ENCODE measurements around the gene ECE1.
"Not testable (repeated sequence)": the region's sequence is repeated elsewhere in the genome, so short reads cannot be mapped to it uniquely, and the experiment has no call there.

ECE1 gene

GRCh38 chr1:21246905-21247642 is 43.2 kb downstream of the ECE1 start:
- no peak for DNase-seq

- DNase-seq, result no peak
Observed at GRCh38 chr1:21245688-21246229, 44.5 kb downstream of the ECE1 start.

DNA sequence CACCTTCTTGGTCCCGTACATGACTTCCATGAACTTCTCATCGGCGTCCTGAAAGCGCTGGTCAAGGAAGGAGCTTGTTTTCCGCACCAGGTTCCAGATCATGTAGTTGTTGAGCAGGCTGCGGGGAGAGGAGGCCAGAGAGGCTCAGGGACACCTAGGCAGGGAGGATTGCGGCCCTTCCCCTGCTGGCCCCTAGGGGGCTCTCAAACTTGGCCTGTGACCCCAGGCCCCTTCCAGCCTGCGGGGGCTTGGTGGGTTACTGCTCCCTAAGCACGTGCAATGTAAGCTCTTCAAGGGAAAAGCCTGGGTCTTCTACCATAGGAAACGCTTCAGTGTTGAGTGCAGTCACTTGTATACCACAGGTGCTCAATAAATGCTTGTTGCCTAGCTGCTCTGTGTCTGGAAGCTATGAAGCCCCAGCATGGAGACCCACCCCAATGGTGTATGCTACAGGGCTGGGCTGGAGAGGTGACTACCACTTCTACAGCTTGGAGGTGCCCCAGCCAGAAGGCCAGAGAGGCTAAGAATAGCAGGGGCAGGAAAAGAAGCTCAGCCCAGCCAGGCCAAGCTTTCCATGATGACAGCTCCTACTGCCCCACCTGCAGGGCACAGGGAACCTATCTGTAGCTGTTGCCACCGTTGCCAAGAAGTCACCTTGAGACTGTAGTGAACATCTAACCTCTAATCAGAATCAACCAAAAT is 45.1 kb downstream of the ECE1 start:
- no peak for DNase-seq

- DNase-seq, result no peak
Observed at GRCh38 chr1:21244154-21244553, 46.1 kb downstream of the ECE1 start.

- no peak for DNase-seq
Observed at GRCh38 chr1:21242846-21243245, 47.4 kb downstream of the ECE1 start.

DNA sequence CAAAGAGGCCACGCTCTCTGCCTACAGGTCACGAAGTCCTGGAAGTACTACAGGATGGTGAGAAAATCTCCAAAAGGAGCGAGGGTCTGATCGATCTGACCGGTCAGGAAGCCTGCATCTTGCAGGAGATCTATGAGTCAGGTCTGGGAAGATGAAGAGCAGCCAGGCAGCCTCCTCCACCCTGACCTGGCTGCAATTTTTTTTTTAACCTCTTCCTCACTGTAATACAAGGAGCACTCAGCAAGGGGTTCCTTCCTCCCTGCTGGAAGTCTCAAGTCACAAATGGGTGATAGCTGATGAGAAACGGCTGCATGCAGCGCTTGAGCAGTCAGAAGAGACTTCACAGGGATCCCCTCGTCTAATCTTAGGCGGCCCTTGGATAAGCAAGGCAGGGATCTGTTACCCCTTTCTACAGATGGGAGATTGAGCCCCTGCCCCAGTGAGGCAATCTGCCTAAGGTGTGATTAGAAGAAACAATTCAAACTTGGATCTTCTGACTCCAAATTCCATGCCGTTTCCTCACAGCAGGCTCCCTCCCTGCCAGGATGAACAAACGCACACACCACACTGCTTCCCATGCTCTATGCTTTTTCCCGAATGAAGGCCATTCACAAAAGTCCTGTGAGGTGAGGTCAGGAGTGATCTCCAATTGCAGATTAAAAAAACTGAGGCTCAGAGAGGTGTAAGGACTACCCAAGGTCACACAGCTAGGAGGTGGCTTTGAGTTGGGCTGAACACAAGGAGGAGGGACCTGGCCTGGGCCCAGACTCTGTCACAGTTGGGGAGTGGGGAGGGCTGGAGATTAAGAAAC is 48.3 kb downstream of the ECE1 start:
- no peak for DNase-seq

GRCh38 chr1:21240706-21241105 is 49.6 kb downstream of the ECE1 start:
- DNase-seq, result no peak

- no peak for DNase-seq
Observed at GRCh38 chr1:21239221-21239620, 51.0 kb downstream of the ECE1 start.

- no peak for DNase-seq
Observed at GRCh38 chr1:21238141-21238800, 52.0 kb downstream of the ECE1 start.

- DNase-seq, result no peak
Observed at GRCh38 chr1:21237446-21238088, 52.7 kb downstream of the ECE1 start.

DNA sequence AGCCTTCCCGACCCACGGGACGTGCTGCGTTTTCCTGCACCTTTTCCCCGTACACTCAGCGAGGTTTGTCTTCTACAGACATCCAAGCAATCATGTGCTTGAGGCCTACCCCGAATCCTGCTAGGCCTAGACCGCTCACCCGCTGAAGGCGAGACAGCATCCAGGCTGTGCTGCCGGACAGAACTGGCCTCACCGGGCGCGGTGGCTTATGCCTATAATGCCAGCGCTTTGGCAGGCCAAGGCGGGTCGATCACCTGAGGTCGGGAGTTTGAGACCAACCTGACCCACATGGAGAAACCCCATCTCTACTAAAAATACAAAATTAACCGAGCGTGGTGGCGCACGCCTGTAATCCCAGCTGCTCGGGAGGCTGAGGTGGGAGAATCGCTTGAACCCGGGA is 54.1 kb downstream of the ECE1 start:
- no peak for DNase-seq

- DNase-seq, result no peak
Observed at GRCh38 chr1:21234779-21235178, 55.5 kb downstream of the ECE1 start.

- no peak for DNase-seq
Observed at GRCh38 chr1:21233490-21233889, 56.8 kb downstream of the ECE1 start.

DNA sequence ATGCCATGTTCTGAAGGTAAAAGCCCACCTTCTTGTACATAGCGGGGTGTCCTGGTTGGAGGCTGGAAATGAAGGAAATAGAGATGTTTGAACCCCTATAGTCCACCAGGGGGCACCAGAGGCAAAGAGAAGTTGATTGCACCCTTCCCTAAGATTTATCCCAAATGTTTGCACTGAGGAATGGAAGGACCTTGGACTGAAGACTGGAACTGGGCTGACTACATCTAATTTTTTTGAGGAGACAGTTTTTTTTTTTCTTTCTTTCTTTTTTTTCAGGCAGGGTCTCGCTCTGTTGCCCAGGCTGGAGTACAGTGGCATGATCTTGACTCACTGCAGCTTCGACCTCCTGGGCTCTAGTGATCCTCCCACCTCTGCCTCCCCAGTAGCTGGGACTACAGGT is 58.2 kb downstream of the ECE1 start:
- peak; percentile 39 for DNase-seq

GRCh38 chr1:21229246-21230000 is 60.8 kb downstream of the ECE1 start:
- no peak for DNase-seq

- not testable (repeated sequence) for DNase-seq
Observed at GRCh38 chr1:21228224-21228623, 62.0 kb downstream of the ECE1 start.

DNA sequence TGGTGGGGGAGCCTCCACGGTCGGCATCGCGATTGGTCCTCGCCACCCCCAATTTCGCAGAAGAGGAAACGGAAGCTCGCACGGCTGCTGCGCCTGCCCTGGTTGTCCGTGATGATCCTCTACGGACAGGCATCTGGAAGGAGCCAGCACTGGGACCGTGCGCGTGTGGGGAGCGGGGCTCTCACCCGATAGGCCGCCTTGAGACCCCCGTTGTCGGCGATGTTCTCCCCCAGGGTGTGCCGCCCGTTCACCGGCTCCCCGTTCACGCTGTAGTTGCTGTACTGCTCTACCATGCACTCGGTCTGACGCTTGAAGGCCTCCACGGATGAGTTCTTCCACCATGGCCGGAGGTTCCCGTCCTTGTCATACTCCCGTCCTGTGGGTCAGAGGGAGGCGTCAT is 65.2 kb downstream of the ECE1 start:
- DNase-seq, result no peak

DNA sequence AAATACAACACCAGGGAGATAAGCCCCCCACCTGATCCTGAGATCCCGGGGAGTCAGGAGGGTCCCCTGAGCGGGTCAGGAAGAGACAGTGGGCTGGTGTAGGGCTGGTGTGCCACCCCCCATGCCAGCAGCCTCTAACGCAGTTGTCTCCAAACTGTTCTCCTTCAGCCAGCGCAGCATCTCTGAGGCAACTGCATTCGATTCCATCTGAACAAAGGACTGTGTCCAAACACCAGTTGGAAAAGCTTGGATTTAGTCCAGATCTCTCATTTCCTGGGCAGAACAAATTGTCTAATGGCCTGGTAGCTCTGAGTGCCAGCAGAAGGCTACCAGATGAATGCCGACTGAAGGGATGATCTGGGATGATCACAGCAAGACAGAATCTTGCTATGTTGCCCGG is 69.4 kb downstream of the ECE1 start:
- DNase-seq, result no peak

DNA sequence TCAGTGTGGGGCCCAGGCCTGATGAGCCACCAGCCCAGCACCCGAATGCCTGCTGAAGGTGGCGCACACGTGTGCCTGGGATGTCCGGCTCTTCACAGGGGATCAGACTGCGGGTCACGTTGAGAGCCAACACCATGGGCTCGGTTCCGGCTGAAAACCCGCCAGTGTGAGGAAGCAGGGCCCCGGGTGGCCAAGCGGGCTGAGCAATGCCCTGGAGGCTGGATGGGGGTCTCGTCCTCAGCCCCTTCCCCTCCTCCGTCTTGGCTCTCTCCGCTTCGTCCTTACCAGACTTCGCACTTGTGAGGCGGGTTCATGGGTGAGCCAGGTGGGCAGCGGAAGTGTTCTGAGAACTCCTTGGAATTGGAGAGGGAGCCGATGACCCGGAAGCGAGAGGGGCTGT is 70.6 kb downstream of the ECE1 start:
- no peak for DNase-seq

GRCh38 chr1:21217812-21218596 is 72.3 kb downstream of the ECE1 start:
- DNase-seq, result peak; percentile 48

All from activated CD4-positive, alpha-beta T cell treated with anti-CD3 and anti-CD28 coated beads, Interleukin-2, amount 50 U/mL, for 16 hours (primary cell).